Small intestine (tissue), 7 donors: Measurements from ENCODE around the gene RBM23. TPM values are rescaled to one million over a fixed set of nuclear protein-coding genes. Genes with fewer than 3 reads are reported as not detected.
"Not testable (repeated sequence)": the region's sequence is repeated elsewhere in the genome, so short reads cannot be mapped to it uniquely, and the experiment has no call there.

Experiments
- DNase-seq, 2 donors: peaks; one replicate each; pipeline versions ENCODE4 v3.0.0 to v3.0.0-alpha.2; 2013
- FAIRE-seq: peaks from 2 replicates; lab custom pipeline; 2012; peaks lifted over from hg19 to GRCh38; lab: Jason Lieb, UNC
- H3K27ac ChIP-seq, 3 donors: one replicate each; pipeline ENCODE4 v1.5.1; 2013; ENCODE audit warnings: low read length in 2 of 3, mild to moderate bottlenecking in 2 of 3, control low read depth in 1 of 3, inconsistent platforms in 1 of 3, low read depth in 1 of 3, moderate library complexity in 1 of 3
- H3K27me3 ChIP-seq, 3 donors: one replicate each; pipeline ENCODE4 v1.6.1; 2013; ENCODE audit warnings: low read length in 3 of 3, inconsistent platforms in 1 of 3; ENCODE audit not compliant: control insufficient read depth in 3 of 3, insufficient read depth in 3 of 3
- H3K36me3 ChIP-seq, 3 donors: one replicate each; pipeline ENCODE4 v1.6.1; 2013; ENCODE audit warnings: low read length in 3 of 3, inconsistent platforms in 1 of 3, low read depth in 1 of 3, mild to moderate bottlenecking in 1 of 3, moderate library complexity in 1 of 3; ENCODE audit not compliant: control insufficient read depth in 3 of 3, insufficient read depth in 2 of 3
- H3K4me1 ChIP-seq, 3 donors: one replicate each; pipeline ENCODE4 v1.6.1; 2013; ENCODE audit warnings: low read length in 2 of 3, inconsistent platforms in 1 of 3, low read depth in 1 of 3, mild to moderate bottlenecking in 1 of 3, moderate library complexity in 1 of 3; ENCODE audit not compliant: control insufficient read depth in 3 of 3, insufficient read depth in 2 of 3
- H3K4me3 ChIP-seq, 3 donors: one replicate each; pipeline ENCODE4 v1.5.1; 2013; ENCODE audit warnings: low read length in 3 of 3, control low read depth in 1 of 3, inconsistent platforms in 1 of 3, low read depth in 1 of 3, mild to moderate bottlenecking in 1 of 3, moderate library complexity in 1 of 3
- H3K9me3 ChIP-seq, 2 donors: one replicate each; pipeline ENCODE4 v1.6.1; 2013; ENCODE audit warnings: low read depth in 1 of 2, low read length in 1 of 2; ENCODE audit not compliant: control insufficient read depth in 2 of 2, insufficient read depth in 1 of 2
- WGBS, 3 donors: extraction: QIAGEN DNeasy Blood & Tissue Kit; methylation state at CpG; one replicate each; pipeline ENCODE4 v1.1.7; 2013; 5-methylcytosine and 5-hydroxymethylcytosine counted together
- polyA plus RNA-seq, 4 donors: library from polyadenylated mRNA; stranded (reverse) in 3 of 4; unstranded in 1 of 4; fragments of 200-250 nt in 3 of 4; fragments of 120-200 nt in 1 of 4; gene quantifications; one replicate each; pipeline versions ENCODE4 v1.2.1 to v1.2.3, GENCODE V29; 2013
- donor health status: healthy with polysubstance abuse.
- donor health status: control.
- donor health status: control.
- donor health status: Bipolar disorder and iron deficiency.
- donor health status: healthy.

RBM23 gene
- polyA plus RNA-seq, 4 donors = 35.8 to 77.8 (median 39.1) TPM

- Histone ChIP-seq H3K9me3 (peaks cover 0 to 4% of the 10 kb centered on the region in 2 donors), H3K27ac (no peak overlapping the region), H3K4me1 (peaks cover 0 to 5% (median 0%) of the 10 kb centered on the region in 3 donors), H3K4me3 (no peak overlapping the region), H3K27me3 (no peaks in the 10 kb centered on the region), H3K36me3 (no peaks in the 10 kb centered on the region)
- DNase-seq = no peak
- FAIRE-seq = no peak
Observed at GRCh38 chr14:22861651-22862050, 57.3 kb downstream of the RBM23 start.

- not testable (repeated sequence) for H3K27me3 ChIP-seq, H3K36me3 ChIP-seq, DNase-seq, H3K9me3 ChIP-seq, H3K4me3 ChIP-seq, FAIRE-seq, H3K4me1 ChIP-seq, H3K27ac ChIP-seq
- 54 to 90% (median 89%) methylated on average over 3 of the region's 3 CpGs for WGBS, 3 donors
Observed at GRCh38 chr14:22860377-22860776, 58.6 kb downstream of the RBM23 start.

GRCh38 chr14:22856428-22856827, 62.5 kb downstream of the RBM23 start:
- Histone ChIP-seq H3K36me3 (no peaks in the 10 kb centered on the region), H3K4me1 (peaks cover 0 to 32% (median 6%) of the 10 kb centered on the region in 3 donors), H3K4me3 (no peak overlapping the region), H3K27ac (no peak overlapping the region), H3K27me3 (no peaks in the 10 kb centered on the region), H3K9me3 (peaks cover 0 to 4% of the 10 kb centered on the region in 2 donors)
- no peak for FAIRE-seq
- no peak for DNase-seq
- whole genome bisulfite sequencing, 3 donors = 91 to 96% (median 95%) methylated on average over 5 of the region's 5 CpGs

GRCh38 chr14:22854963-22855724, 63.8 kb downstream of the RBM23 start:
- 87 to 93% (median 89%) methylated on average over 8 of the region's 8 CpGs for WGBS, 3 donors
- H3K36me3 ChIP-seq = peaks cover 0 to 2% (median 0%) of the 10 kb centered on the region in 3 donors
- FAIRE-seq = no peak

GRCh38 chr14:22854296-22854695, 64.7 kb downstream of the RBM23 start:
- not testable (repeated sequence) for H3K9me3 ChIP-seq, DNase-seq, H3K27me3 ChIP-seq, H3K36me3 ChIP-seq, H3K4me3 ChIP-seq, FAIRE-seq
- H3K27ac ChIP-seq = peak overlapping the region in 1 of 3 donors; percentile 72
- peaks cover 0 to 46% (median 6%) of the 10 kb centered on the region in 3 donors for H3K4me1 ChIP-seq
- WGBS, 3 donors = 94 to 96% (median 96%) methylated on average over 11 of the region's 11 CpGs

More at GRCh38 chr14:22854963-22855724, 63.8 kb downstream of the RBM23 start:
- peak; percentile 20 to 71 for DNase-seq
- Histone ChIP-seq H3K9me3 (peaks cover 0 to 4% of the 10 kb centered on the region in 2 donors), H3K4me3 (no peak overlapping the region), H3K27me3 (no peaks in the 10 kb centered on the region), H3K27ac (peak overlapping the region in 1 of 3 donors; percentile 72), H3K4me1 (peaks cover 0 to 43% (median 6%) of the 10 kb centered on the region in 3 donors)

GRCh38 chr14:22852940-22853767, 65.8 kb downstream of the RBM23 start:
- H3K27me3 ChIP-seq = no peaks in the 10 kb centered on the region
- peak overlapping the region; percentile 78 to 100 (median 93) for H3K27ac ChIP-seq
- H3K4me1 ChIP-seq = peaks cover 0 to 46% (median 6%) of the 10 kb centered on the region in 3 donors
- FAIRE-seq = no peak
- DNase-seq = peak; percentile 87 to 95
- WGBS, 3 donors = 0 to 2% (median 1%) methylated on average over 20 of the region's 20 CpGs
- peaks cover 0 to 8% (median 0%) of the 10 kb centered on the region in 3 donors for H3K36me3 ChIP-seq
- H3K4me3 ChIP-seq = peak overlapping the region in 2 of 3 donors; percentile 44 to 61
- H3K9me3 ChIP-seq = peaks cover 0 to 4% of the 10 kb centered on the region in 2 donors

- DNase-seq (peak in 1 of 2 donors; percentile 95), FAIRE-seq (no peak)
- no peak overlapping the region for H3K4me3 ChIP-seq
- peaks cover 0 to 52% (median 6%) of the 10 kb centered on the region in 3 donors for H3K4me1 ChIP-seq
- H3K36me3 ChIP-seq = peaks cover 0 to 14% (median 0%) of the 10 kb centered on the region in 3 donors
- H3K9me3 ChIP-seq = peaks cover 0 to 4% of the 10 kb centered on the region in 2 donors
- peak overlapping the region in 2 of 3 donors; percentile 93 to 100 for H3K27ac ChIP-seq
- no peaks in the 10 kb centered on the region for H3K27me3 ChIP-seq
- WGBS, 3 donors = 9 to 63% (median 39%) methylated on average over 2 of the region's 2 CpGs
Observed at GRCh38 chr14:22852599-22852939, 66.4 kb downstream of the RBM23 start.

GRCh38 chr14:22852178-22852577, 66.8 kb downstream of the RBM23 start:
- H3K9me3 ChIP-seq, H3K4me3 ChIP-seq, H3K27me3 ChIP-seq, FAIRE-seq, DNase-seq: not testable (repeated sequence)
- H3K36me3 ChIP-seq = peaks cover 0 to 15% (median 0%) of the 10 kb centered on the region in 3 donors
- WGBS, 3 donors = 69 to 81% (median 70%) methylated on average over 10 to 12 of the region's 12 CpGs
- H3K27ac ChIP-seq = peak overlapping the region in 2 of 3 donors; percentile 93 to 100
- H3K4me1 ChIP-seq = peaks cover 0 to 52% (median 6%) of the 10 kb centered on the region in 3 donors
